Measurements from ENCODE around the gene SLC38A3.

The SLC38A3 gene

DNA sequence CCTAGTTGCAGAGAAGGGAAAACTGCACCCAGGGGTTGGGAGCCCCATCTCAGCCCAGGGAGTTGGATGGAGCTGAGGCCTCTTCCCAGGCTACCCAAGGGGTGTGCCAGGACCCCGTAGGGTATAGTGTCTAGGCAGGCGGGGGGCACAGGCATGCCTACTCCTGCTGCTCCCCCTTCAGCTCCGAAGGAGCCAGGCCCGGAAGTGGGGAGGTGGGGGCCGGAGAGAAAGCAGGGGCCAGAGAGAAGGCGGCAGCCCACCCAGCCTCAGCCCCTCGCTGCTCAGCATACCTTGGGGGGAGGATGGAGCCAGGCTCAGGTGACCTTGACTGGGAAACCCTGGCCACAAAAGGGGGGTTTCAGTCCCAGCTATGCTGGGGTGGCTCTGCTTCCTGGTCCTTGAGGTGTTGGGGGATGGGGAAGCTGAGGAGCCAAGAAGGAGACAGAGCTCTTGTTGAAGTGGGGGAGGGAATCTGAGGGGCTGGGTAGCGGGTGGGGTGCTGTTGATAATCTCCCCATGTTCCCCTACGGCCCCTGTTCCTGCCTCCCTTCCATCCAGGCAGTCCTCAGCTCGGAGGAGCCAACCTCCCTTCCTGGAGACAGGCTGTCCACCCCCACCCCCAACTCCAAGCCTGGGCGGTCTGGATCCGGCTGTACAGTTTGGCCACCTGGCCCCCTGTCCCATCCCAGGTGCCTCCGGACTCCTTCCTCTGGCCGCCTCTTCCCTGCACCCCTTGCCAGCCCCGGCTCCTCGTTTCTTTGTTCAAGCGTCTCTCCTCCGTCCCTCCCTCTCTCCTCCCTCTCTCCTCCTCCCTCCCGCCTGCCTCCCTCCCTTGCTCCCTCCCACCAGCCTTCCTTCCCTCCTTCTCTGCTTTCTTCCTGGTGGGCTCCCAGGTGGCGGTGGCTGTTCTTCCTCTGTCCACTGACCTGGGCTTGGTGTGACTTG, 48.2 kb upstream of the SLC38A3 start:
- H3K9me3 ChIP-seq (ENCODE audit: control insufficient read depth, low read length): no peaks in the 10 kb centered on the region
- peaks cover 3% of the 10 kb centered on the region for H3K79me1 ChIP-seq (replicated peaks; ENCODE audit: low read length, poor library complexity, severe bottlenecking)
- peak overlapping the region in 1 of 2 experiments; percentile 79 for H2BK12ac ChIP-seq (ENCODE audit: low read length in 2 of 2)
- H3K9ac ChIP-seq (ENCODE audit: low read length): peak overlapping the region; percentile 67
- peak overlapping the region; percentile 35 to 69 for H3K4me3 ChIP-seq (ENCODE audit: insufficient read depth in 1 of 2, low read depth in 1 of 2, low read length in 2 of 2)
- H3K23ac ChIP-seq (ENCODE audit: low read length in 2 of 2): peak overlapping the region in 1 of 2 experiments; percentile 35
- H2BK5ac ChIP-seq (ENCODE audit: low read depth, low read length, poor library complexity, severe bottlenecking): no peak overlapping the region
- H2BK120ac ChIP-seq (ENCODE audit: low read depth, low read length): peak overlapping the region; percentile 50
- DNase-seq: peak; percentile 37
- H4K91ac ChIP-seq (ENCODE audit: low read length): peak overlapping the region; percentile 91
- peak overlapping the region; percentile 55 to 60 for H3K4ac ChIP-seq (ENCODE audit: low read depth in 1 of 2, low read length in 2 of 2)
- H3K27me3 ChIP-seq (ENCODE audit: control insufficient read depth in 1 of 2, insufficient read depth in 1 of 2, low read length in 2 of 2): peaks cover 43 to 54% of the 10 kb centered on the region in 2 experiments
- peaks cover 41% of the 10 kb centered on the region for H3K4me1 ChIP-seq (ENCODE audit: control insufficient read depth, insufficient read depth, low read depth, low read length)
- peaks cover 0 to 20% of the 10 kb centered on the region in 2 experiments for H3K36me3 ChIP-seq (ENCODE audit: control insufficient read depth in 1 of 2, insufficient read depth in 2 of 2, low read depth in 1 of 2, low read length in 2 of 2)
- no peak overlapping the region for H3K27ac ChIP-seq (ENCODE audit: low read length, poor library complexity, severe bottlenecking)
- H3K4me2 ChIP-seq (ENCODE audit: low read length, poor library complexity, severe bottlenecking): peak overlapping the region; percentile 64
- H3K14ac ChIP-seq (ENCODE audit: low read length in 2 of 2): peak overlapping the region in 1 of 2 experiments; percentile 78
- peak overlapping the region; percentile 71 to 96 for H3K18ac ChIP-seq (ENCODE audit: low read depth in 1 of 2, low read length in 2 of 2)
- peak overlapping the region; percentile 29 for H2AFZ ChIP-seq (ENCODE audit: low read depth, low read length)
- 8% methylated on average over 19 of the region's 20 CpGs for WGBS
- peak overlapping the region; percentile 50 for H2BK15ac ChIP-seq (ENCODE audit: low read depth, poor library complexity, severe bottlenecking)
- peak overlapping the region; percentile 35 for H2AK5ac ChIP-seq (ENCODE audit: low read length, severe bottlenecking)
- H4K8ac ChIP-seq (ENCODE audit: low read length): peak overlapping the region; percentile 79

DNA sequence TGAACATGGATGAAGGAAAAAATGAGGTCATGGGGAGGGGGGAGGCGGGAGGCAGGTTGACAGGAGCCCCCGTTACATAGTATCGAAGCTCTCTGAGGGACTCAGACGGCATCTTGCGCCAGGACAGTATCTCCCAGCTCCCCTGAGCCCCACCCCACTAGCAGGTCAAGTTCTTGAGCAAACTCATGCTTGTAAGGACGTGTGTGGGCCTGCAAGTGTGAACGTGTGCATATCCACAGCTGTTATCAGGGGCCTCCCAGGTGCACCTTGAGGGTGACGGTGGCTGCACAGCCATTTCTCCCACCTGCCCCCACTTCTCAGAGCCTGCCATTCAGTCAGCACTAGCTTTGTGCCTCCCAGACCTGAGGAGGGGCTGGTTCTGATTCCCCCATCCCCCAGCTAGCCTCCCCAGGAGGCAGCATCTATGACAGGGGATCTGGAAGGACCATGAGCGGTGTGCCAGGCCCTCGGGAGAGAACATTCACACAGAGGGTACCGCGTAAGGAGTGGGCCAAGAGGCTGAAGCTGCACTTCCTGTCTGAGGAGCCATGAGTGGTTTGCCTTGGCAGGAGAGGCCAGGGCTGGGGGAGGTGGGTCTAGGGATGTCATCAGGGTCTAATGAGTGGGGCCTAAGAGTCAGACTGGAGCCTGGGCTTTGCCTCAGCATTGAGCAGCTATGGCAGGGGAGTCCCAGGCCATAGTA, 47.1 kb upstream of the SLC38A3 start:
- Histone ChIP-seq H3K4me2 (ENCODE audit: low read length, poor library complexity, severe bottlenecking) (no peak overlapping the region), H3K4me3 (ENCODE audit: insufficient read depth in 1 of 2, low read depth in 1 of 2, low read length in 2 of 2) (no peak overlapping the region), H3K27me3 (ENCODE audit: control insufficient read depth in 1 of 2, insufficient read depth in 1 of 2, low read length in 2 of 2) (peaks cover 43 to 51% of the 10 kb centered on the region in 2 experiments), H3K18ac (ENCODE audit: low read depth in 1 of 2, low read length in 2 of 2) (peak overlapping the region; percentile 23 to 68), H3K4me1 (ENCODE audit: control insufficient read depth, insufficient read depth, low read depth, low read length) (peaks cover 44% of the 10 kb centered on the region), H3K9me3 (ENCODE audit: control insufficient read depth, low read length) (no peaks in the 10 kb centered on the region), H3K14ac (ENCODE audit: low read length in 2 of 2) (peak overlapping the region in 1 of 2 experiments; percentile 35), H3K23ac (ENCODE audit: low read length in 2 of 2) (no peak overlapping the region), H4K91ac (ENCODE audit: low read length) (peak overlapping the region; percentile 40), H4K8ac (ENCODE audit: low read length) (peak overlapping the region; percentile 78), H2BK120ac (ENCODE audit: low read depth, low read length) (no peak overlapping the region), H3K27ac (ENCODE audit: low read length, poor library complexity, severe bottlenecking) (no peak overlapping the region), H2BK15ac (ENCODE audit: low read depth, poor library complexity, severe bottlenecking) (peak overlapping the region; percentile 62), H3K4ac (ENCODE audit: low read depth in 1 of 2, low read length in 2 of 2) (peak overlapping the region; percentile 9 to 33), H3K79me1 (replicated peaks; ENCODE audit: low read length, poor library complexity, severe bottlenecking) (peaks cover 3% of the 10 kb centered on the region), H3K36me3 (ENCODE audit: control insufficient read depth in 1 of 2, insufficient read depth in 2 of 2, low read depth in 1 of 2, low read length in 2 of 2) (peaks cover 0 to 28% of the 10 kb centered on the region in 2 experiments), H2AFZ (ENCODE audit: low read depth, low read length) (no peak overlapping the region), H2AK5ac (ENCODE audit: low read length, severe bottlenecking) (peak overlapping the region; percentile 40), H3K9ac (ENCODE audit: low read length) (no peak overlapping the region), H2BK12ac (ENCODE audit: low read length in 2 of 2) (peak overlapping the region; percentile 4 to 82), H2BK5ac (ENCODE audit: low read depth, low read length, poor library complexity, severe bottlenecking) (no peak overlapping the region)
- peak; percentile 26 for DNase-seq
- WGBS: 78% methylated on average over 12 of the region's 12 CpGs

DNA sequence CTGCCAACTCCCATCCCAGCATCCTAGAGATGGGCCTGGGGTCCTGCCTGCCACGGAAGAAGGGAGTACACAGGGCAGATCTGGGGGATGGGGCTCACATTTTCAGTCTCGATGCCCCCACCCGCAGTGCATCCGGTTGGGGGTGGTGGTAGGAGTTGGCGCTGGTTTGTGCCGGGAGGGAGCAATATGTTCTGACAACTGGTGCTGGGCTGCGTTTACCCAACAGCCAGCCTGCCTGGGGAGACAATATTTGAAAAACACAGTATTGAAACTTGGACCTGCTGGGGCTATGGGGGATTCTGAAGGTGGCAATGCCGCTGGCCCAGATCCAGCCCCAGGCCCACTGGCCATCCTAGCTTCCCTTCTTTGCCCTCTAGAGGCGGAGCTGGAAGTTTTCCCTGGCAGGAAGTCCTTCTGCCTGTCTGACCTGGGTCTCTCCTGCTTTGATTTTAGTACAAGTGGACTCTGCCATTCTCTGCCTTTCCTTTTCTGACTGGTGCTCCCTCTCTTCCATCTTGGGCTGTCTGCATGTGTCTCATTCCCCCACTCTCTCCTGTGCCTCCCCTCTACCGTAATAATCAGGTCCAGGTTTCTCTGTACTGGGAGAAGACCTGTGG, 46.4 kb upstream of the SLC38A3 start:
- Histone ChIP-seq H3K4ac (ENCODE audit: low read depth in 1 of 2, low read length in 2 of 2) (peak overlapping the region in 1 of 2 experiments; percentile 33), H3K14ac (ENCODE audit: low read length in 2 of 2) (no peak overlapping the region), H3K79me1 (replicated peaks; ENCODE audit: low read length, poor library complexity, severe bottlenecking) (peaks cover 3% of the 10 kb centered on the region), H4K91ac (ENCODE audit: low read length) (peak overlapping the region; percentile 40), H2AK5ac (ENCODE audit: low read length, severe bottlenecking) (peak overlapping the region; percentile 11), H3K18ac (ENCODE audit: low read depth in 1 of 2, low read length in 2 of 2) (peak overlapping the region in 1 of 2 experiments; percentile 68), H2BK5ac (ENCODE audit: low read depth, low read length, poor library complexity, severe bottlenecking) (no peak overlapping the region), H2BK12ac (ENCODE audit: low read length in 2 of 2) (peak overlapping the region; percentile 4 to 82), H2BK15ac (ENCODE audit: low read depth, poor library complexity, severe bottlenecking) (peak overlapping the region; percentile 31), H3K9ac (ENCODE audit: low read length) (no peak overlapping the region), H2BK120ac (ENCODE audit: low read depth, low read length) (no peak overlapping the region), H3K9me3 (ENCODE audit: control insufficient read depth, low read length) (no peaks in the 10 kb centered on the region), H4K8ac (ENCODE audit: low read length) (peak overlapping the region; percentile 78), H2AFZ (ENCODE audit: low read depth, low read length) (no peak overlapping the region), H3K4me1 (ENCODE audit: control insufficient read depth, insufficient read depth, low read depth, low read length) (peaks cover 49% of the 10 kb centered on the region), H3K23ac (ENCODE audit: low read length in 2 of 2) (no peak overlapping the region), H3K4me2 (ENCODE audit: low read length, poor library complexity, severe bottlenecking) (no peak overlapping the region), H3K36me3 (ENCODE audit: control insufficient read depth in 1 of 2, insufficient read depth in 2 of 2, low read depth in 1 of 2, low read length in 2 of 2) (peaks cover 0 to 32% of the 10 kb centered on the region in 2 experiments), H3K4me3 (ENCODE audit: insufficient read depth in 1 of 2, low read depth in 1 of 2, low read length in 2 of 2) (no peak overlapping the region), H3K27ac (ENCODE audit: low read length, poor library complexity, severe bottlenecking) (no peak overlapping the region), H3K27me3 (ENCODE audit: control insufficient read depth in 1 of 2, insufficient read depth in 1 of 2, low read length in 2 of 2) (peaks cover 36 to 44% of the 10 kb centered on the region in 2 experiments)
- 87% methylated on average over 10 of the region's 10 CpGs for WGBS
- no peak for DNase-seq

Data from mesenchymal stem cell (in vitro differentiated cells and primary cell).